ENCODE results near the gene GLRB.

DNA sequence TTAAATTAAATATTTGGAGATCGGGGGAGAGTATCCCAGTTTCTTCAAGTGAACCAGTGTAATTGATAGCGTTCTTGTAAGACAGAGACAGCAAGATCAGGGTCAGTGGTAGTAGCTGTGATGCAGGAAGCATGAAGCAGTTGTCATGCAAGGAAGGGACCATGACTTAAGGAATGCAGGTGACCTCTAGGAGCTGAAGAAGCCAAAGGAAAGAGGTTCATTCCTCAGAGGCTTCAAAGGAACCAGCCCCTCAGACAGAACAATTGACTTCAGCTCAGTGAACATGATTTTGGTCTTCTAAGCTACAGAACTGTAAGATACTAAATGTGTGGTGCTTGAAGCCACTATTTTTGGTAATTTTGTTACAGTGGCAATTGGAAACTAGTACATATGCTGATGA, 51.6 kb downstream of the GLRB start:
- TF ChIP-seq, protein P1, sequence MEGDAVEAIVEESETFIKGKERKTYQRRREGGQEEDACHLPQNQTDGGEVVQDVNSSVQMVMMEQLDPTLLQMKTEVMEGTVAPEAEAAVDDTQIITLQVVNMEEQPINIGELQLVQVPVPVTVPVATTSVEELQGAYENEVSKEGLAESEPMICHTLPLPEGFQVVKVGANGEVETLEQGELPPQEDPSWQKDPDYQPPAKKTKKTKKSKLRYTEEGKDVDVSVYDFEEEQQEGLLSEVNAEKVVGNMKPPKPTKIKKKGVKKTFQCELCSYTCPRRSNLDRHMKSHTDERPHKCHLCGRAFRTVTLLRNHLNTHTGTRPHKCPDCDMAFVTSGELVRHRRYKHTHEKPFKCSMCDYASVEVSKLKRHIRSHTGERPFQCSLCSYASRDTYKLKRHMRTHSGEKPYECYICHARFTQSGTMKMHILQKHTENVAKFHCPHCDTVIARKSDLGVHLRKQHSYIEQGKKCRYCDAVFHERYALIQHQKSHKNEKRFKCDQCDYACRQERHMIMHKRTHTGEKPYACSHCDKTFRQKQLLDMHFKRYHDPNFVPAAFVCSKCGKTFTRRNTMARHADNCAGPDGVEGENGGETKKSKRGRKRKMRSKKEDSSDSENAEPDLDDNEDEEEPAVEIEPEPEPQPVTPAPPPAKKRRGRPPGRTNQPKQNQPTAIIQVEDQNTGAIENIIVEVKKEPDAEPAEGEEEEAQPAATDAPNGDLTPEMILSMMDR (IDR thresholded peaks at IDR 0.05; ENCODE audit: poor library complexity): no peak
- no peak for TF ChIP-seq EZH2 (IDR thresholded peaks at IDR 0.05; ENCODE audit: borderline replicate concordance)

Data from hepatocyte (in vitro differentiated cells).